Measurements from ENCODE around the gene MLH1. TPM values are rescaled to one million over a fixed set of nuclear protein-coding genes. Genes with fewer than 3 reads are reported as not detected.
"Not testable (repeated sequence)": the region's sequence is repeated elsewhere in the genome, so short reads cannot be mapped to it uniquely, and the experiment has no call there.

MLH1 gene
- polyA plus RNA-seq, 6 donors from 2014 or later, result 24.4 to 39.9 (median 26.7) TPM

DNA sequence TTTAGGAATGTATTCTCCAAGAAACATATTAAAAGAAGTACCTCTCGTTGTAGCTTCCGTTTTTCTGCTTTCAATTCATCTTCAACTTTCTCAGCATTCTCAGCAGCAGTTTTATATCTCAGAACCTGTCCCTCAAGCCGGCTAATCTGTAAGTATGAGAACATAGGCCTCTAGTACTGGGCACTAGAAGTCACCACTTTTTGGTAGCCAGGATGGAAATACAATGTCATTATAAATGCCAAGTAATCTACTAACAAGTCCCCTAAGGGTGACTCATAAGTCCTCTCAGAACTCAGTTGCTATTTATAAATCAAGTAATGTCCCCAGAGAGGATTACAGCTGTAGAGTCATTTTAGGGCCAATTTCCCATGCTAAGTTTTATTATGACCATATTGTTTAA is 61.1 kb downstream of the MLH1 start:
- DNase-seq (no peak), ATAC-seq (ENCODE audit: low read depth in 2 of 2) (no peak)
- Mint-ChIP-seq H3K27me3 (no peaks in the 10 kb centered on the region), H3K4me1 (no peaks in the 10 kb centered on the region), H3K27ac (peak overlapping the region in 3 of 6 donors; percentile 28 to 47 (median 29)), H3K9me3 (no peaks in the 10 kb centered on the region), H3K36me3 (peaks cover 20 to 27% of the 10 kb centered on the region in 2 donors), H3K4me3 (no peak overlapping the region)

DNA sequence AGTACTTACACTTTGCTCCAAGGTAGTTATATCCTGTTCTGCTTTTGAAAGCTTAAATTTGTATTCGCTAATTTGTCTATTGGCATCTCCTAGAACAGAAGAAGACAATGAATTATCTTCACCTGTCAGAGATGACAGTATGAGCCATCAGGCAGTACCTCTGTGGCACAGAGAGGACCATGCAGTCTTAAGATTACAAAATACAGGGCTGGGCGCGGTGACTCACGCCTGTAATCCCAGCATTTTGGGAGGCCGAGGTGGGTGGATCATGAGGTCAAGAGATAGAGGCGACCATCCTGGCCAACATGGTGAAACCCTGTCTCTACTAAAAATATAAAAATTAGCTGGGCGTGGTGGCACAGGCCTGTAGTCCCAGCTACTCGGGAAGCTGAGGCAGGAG is 61.8 kb downstream of the MLH1 start:
- Mint-ChIP-seq H3K36me3 (peaks cover 16 to 20% of the 10 kb centered on the region in 2 donors), H3K27ac (peak overlapping the region in 1 of 6 donors; percentile 5)
- H3K27me3 Mint-ChIP-seq; H3K4me1 Mint-ChIP-seq; ATAC-seq (ENCODE audit: low read depth in 2 of 2); H3K4me3 Mint-ChIP-seq; H3K9me3 Mint-ChIP-seq; DNase-seq: not testable (repeated sequence)

DNA sequence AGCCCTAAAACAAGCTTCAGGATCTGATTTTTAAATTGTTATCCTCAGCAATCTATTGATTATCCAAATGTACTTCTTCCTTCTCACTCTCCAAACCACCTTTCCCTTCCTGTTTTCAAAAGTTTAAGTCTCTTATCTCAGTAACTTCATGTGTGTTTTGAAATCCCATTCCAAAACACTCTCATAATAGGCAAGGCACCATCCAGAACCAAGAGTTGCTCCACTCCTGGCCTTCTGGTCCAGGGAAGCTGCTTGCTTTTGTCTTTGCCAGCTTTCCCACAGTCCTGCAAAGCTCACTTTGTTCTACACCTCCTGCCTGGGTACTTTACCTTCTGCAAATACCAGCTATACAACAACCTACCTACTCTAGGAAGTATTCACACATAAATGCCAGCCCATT is 63.5 kb downstream of the MLH1 start:
- Mint-ChIP-seq H3K27ac (peak overlapping the region in 4 of 6 donors; percentile 5 to 60 (median 27)), H3K4me3 (no peak overlapping the region), H3K27me3 (no peaks in the 10 kb centered on the region), H3K4me1 (no peaks in the 10 kb centered on the region), H3K9me3 (no peaks in the 10 kb centered on the region), H3K36me3 (peaks cover 14 to 16% of the 10 kb centered on the region in 2 donors)
- DNase-seq (no peak), ATAC-seq (ENCODE audit: low read depth in 2 of 2) (no peak)

GRCh38 chr3:37058117-37058516 is 64.8 kb downstream of the MLH1 start:
- Mint-ChIP-seq H3K27me3 (no peaks in the 10 kb centered on the region), H3K4me3 (no peak overlapping the region), H3K9me3 (no peaks in the 10 kb centered on the region), H3K4me1 (no peaks in the 10 kb centered on the region), H3K36me3 (peaks cover 9 to 19% of the 10 kb centered on the region in 2 donors), H3K27ac (peak overlapping the region in 1 of 6 donors; percentile 5)
- no peak for DNase-seq
- ATAC-seq (ENCODE audit: low read depth in 2 of 2), result no peak

- Mint-ChIP-seq H3K9me3 (no peaks in the 10 kb centered on the region), H3K4me1 (peaks cover 0 to 4% (median 0%) of the 10 kb centered on the region in 3 donors), H3K27me3 (no peaks in the 10 kb centered on the region), H3K27ac (no peak overlapping the region), H3K4me3 (no peak overlapping the region), H3K36me3 (peaks cover 8 to 20% of the 10 kb centered on the region in 2 donors)
- ATAC-seq (ENCODE audit: low read depth in 2 of 2) (no peak), DNase-seq (no peak)
These were observed 71.4 kb downstream of the MLH1 start for GRCh38 chr3:37064747-37065146.

GRCh38 chr3:37067577-37067976 is 74.3 kb downstream of the MLH1 start:
- DNase-seq, result no peak
- Mint-ChIP-seq H3K4me1 (peaks cover 0 to 4% (median 0%) of the 10 kb centered on the region in 3 donors), H3K27ac (no peak overlapping the region), H3K27me3 (no peaks in the 10 kb centered on the region), H3K9me3 (no peaks in the 10 kb centered on the region), H3K36me3 (peaks cover 15 to 16% of the 10 kb centered on the region in 2 donors), H3K4me3 (no peak overlapping the region)
- no peak for ATAC-seq (ENCODE audit: low read depth in 2 of 2)

DNA sequence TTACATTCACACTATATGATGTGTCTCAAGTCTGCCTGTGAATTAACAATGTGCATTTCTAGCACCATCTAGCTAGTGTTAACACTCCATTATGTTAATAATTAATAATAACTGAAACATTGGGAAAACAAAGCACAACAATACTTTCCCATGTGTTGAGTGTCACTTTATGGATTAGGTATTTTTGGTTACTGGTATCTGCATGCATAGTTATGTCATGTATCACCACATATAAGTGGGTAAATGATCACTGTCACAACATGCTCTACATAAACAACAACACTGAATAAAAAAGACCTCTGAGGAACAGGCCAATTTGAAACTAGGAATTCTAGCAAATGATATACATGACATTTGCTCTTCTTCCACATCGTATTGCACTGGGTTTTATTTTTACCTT is 74.7 kb downstream of the MLH1 start:
- no peaks in the 10 kb centered on the region for H3K9me3 Mint-ChIP-seq
- peaks cover 15 to 16% of the 10 kb centered on the region in 2 donors for H3K36me3 Mint-ChIP-seq
- H3K27me3 Mint-ChIP-seq, result no peaks in the 10 kb centered on the region
- ATAC-seq (ENCODE audit: low read depth in 2 of 2) (no peak), DNase-seq (no peak)
- no peak overlapping the region for H3K4me3 Mint-ChIP-seq
- no peak overlapping the region for H3K27ac Mint-ChIP-seq
- H3K4me1 Mint-ChIP-seq, result peaks cover 0 to 4% (median 0%) of the 10 kb centered on the region in 3 donors

DNA sequence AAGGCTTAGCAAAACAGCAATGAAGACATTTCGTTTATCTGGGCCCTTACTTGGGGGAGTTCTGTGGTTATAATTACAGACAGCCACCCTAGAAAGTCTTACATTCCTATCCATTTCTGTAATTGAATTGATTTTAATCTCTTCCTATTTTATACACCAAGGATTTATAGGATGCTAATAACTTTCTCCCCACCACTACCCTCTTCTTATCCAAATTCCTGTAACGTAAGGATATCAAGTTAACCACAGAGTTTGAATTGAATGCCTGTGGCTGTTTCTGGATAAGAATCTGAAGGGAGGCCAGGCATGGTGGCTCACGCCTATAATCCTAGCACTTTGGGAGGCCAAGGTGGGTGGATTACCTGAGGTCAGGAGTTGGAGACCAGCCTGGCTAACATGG is 78.6 kb downstream of the MLH1 start:
- no peak for DNase-seq

GRCh38 chr3:37072892-37073291 is 79.6 kb downstream of the MLH1 start:
- no peak for DNase-seq
- no peak for ATAC-seq (ENCODE audit: low read depth in 2 of 2)
- peaks cover 16 to 27% of the 10 kb centered on the region in 2 donors for H3K36me3 Mint-ChIP-seq
- no peaks in the 10 kb centered on the region for H3K27me3 Mint-ChIP-seq
- no peaks in the 10 kb centered on the region for H3K9me3 Mint-ChIP-seq
- H3K4me3 Mint-ChIP-seq, result no peak overlapping the region
- H3K4me1 Mint-ChIP-seq, result no peaks in the 10 kb centered on the region
- H3K27ac Mint-ChIP-seq, result peak overlapping the region in 1 of 6 donors; percentile 42

More for the DNA sequence above, 78.6 kb downstream of the MLH1 start:
- no peak for ATAC-seq (ENCODE audit: low read depth in 2 of 2)
- no peaks in the 10 kb centered on the region for H3K27me3 Mint-ChIP-seq
- H3K9me3 Mint-ChIP-seq, result no peaks in the 10 kb centered on the region
- peak overlapping the region in 1 of 6 donors; percentile 32 for H3K27ac Mint-ChIP-seq
- peaks cover 16 to 20% of the 10 kb centered on the region in 2 donors for H3K36me3 Mint-ChIP-seq
- H3K4me1 Mint-ChIP-seq, result no peaks in the 10 kb centered on the region
- H3K4me3 Mint-ChIP-seq, result no peak overlapping the region

- Mint-ChIP-seq H3K27me3 (no peaks in the 10 kb centered on the region), H3K4me1 (no peaks in the 10 kb centered on the region), H3K27ac (no peak overlapping the region), H3K4me3 (no peak overlapping the region), H3K9me3 (no peaks in the 10 kb centered on the region), H3K36me3 (peaks cover 20 to 27% of the 10 kb centered on the region in 2 donors)
- DNase-seq (no peak), ATAC-seq (ENCODE audit: low read depth in 2 of 2) (no peak)
These were observed 80.9 kb downstream of the MLH1 start for GRCh38 chr3:37074178-37074577.

- H3K36me3 Mint-ChIP-seq, result peaks cover 25 to 27% of the 10 kb centered on the region in 2 donors
- no peak for ATAC-seq (ENCODE audit: low read depth in 2 of 2)
- H3K4me3 Mint-ChIP-seq, result no peak overlapping the region
- H3K4me1 Mint-ChIP-seq, result no peaks in the 10 kb centered on the region
- no peaks in the 10 kb centered on the region for H3K9me3 Mint-ChIP-seq
- DNase-seq, result no peak
- H3K27ac Mint-ChIP-seq, result no peak overlapping the region
- H3K27me3 Mint-ChIP-seq, result no peaks in the 10 kb centered on the region
These were observed 82.6 kb downstream of the MLH1 start for GRCh38 chr3:37075955-37076354.

GRCh38 chr3:37082317-37082716 is 89.0 kb downstream of the MLH1 start:
- Mint-ChIP-seq H3K4me3 (no peak overlapping the region), H3K27ac (peak overlapping the region in 1 of 6 donors; percentile 37), H3K9me3 (no peaks in the 10 kb centered on the region), H3K27me3 (no peaks in the 10 kb centered on the region), H3K4me1 (no peaks in the 10 kb centered on the region), H3K36me3 (peaks cover 11 to 16% of the 10 kb centered on the region in 2 donors)
- ATAC-seq (ENCODE audit: low read depth in 2 of 2) (no peak), DNase-seq (no peak)

DNA sequence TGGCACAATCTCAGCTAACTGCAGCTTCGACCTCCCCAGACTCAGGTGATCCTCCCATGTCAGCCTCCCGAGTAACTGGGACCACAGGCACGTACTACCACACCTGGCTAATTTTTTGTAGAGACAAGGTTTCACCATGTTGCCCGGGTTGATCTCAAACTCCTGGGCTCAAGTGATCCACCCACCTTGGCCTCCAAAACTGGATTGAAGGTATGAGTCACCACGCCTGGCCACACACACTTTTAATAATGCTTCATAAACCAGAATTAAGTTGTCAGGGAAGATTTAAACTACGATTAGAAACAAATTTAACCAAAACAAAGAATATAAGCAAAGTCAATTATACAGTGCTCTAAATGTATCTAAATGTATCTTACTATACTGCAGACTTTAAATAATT is 93.6 kb downstream of the MLH1 start:
- Mint-ChIP-seq H3K36me3 (peaks cover 0 to 26% of the 10 kb centered on the region in 2 donors), H3K9me3 (no peaks in the 10 kb centered on the region), H3K27me3 (no peaks in the 10 kb centered on the region), H3K4me3 (no peak overlapping the region), H3K27ac (no peak overlapping the region), H3K4me1 (no peaks in the 10 kb centered on the region)
- no peak for DNase-seq
- ATAC-seq (ENCODE audit: low read depth in 2 of 2), result no peak

DNA sequence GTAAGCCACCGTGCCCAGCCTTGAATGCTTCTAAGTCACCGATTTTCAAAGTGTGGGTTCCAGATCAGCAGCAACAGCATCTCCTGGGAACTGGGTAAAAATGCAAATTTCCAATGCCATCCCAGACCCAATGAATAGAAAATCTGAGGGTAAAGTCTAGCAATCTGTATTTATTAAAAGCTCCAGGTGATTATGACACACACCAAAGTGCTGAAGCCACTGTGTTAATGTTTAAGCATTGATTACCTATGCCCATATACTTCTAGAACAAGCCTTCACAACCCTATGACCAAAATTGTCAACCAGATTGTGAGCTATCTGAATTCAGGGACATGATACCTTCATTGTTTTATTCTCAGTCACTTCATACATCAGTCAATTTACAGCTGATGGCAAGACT is 94.6 kb downstream of the MLH1 start:
- no peak overlapping the region for H3K4me3 Mint-ChIP-seq
- no peak overlapping the region for H3K27ac Mint-ChIP-seq
- H3K36me3 Mint-ChIP-seq, result peaks cover 0 to 26% of the 10 kb centered on the region in 2 donors
- ATAC-seq (ENCODE audit: low read depth in 2 of 2), result no peak
- H3K4me1 Mint-ChIP-seq, result no peaks in the 10 kb centered on the region
- no peaks in the 10 kb centered on the region for H3K9me3 Mint-ChIP-seq
- H3K27me3 Mint-ChIP-seq, result no peaks in the 10 kb centered on the region
- no peak for DNase-seq

GRCh38 chr3:37092484-37092883 is 99.2 kb downstream of the MLH1 start:
- peak overlapping the region in 1 of 6 donors; percentile 91 for H3K27ac Mint-ChIP-seq
- no peaks in the 10 kb centered on the region for H3K27me3 Mint-ChIP-seq
- H3K4me3 Mint-ChIP-seq, result no peak overlapping the region
- ATAC-seq (ENCODE audit: low read depth in 2 of 2) (no peak), DNase-seq (no peak)
- H3K9me3 Mint-ChIP-seq, result no peaks in the 10 kb centered on the region
- H3K4me1 Mint-ChIP-seq, result no peaks in the 10 kb centered on the region
- peaks cover 12 to 25% of the 10 kb centered on the region in 2 donors for H3K36me3 Mint-ChIP-seq
